Chondrocyte (in vitro differentiated cells): ENCODE measurements around the gene TNPO1. TPM values are rescaled to one million over a fixed set of nuclear protein-coding genes. Genes with fewer than 3 reads are reported as not detected.

ENCODE experiments used
- DNase-seq: peaks from one replicate; pipeline ENCODE4 v3.0.0; 2021; ENCODE audit warnings: mixed read lengths, low spot score
- H3K27ac Mint-ChIP-seq: one replicate; pipeline ENCODE4 v1.8.0; 2021; ENCODE audit warnings: mild to moderate bottlenecking, moderate library complexity, mixed read lengths; ENCODE audit not compliant: unreplicated experiment
- H3K27me3 Mint-ChIP-seq: 2 replicates; pipeline ENCODE4 v1.8.0; 2021; ENCODE audit warnings: low read depth, mixed read lengths
- H3K36me3 Mint-ChIP-seq: 2 replicates; pipeline ENCODE4 v1.8.0; 2021; ENCODE audit warnings: low read depth, mixed read lengths
- H3K4me1 Mint-ChIP-seq: 2 replicates; pipeline ENCODE4 v1.8.0; 2021; ENCODE audit warnings: low read depth, mild to moderate bottlenecking, mixed read lengths
- H3K4me3 Mint-ChIP-seq: one replicate; pipeline ENCODE4 v1.8.0; 2021; ENCODE audit warnings: mild to moderate bottlenecking, moderate library complexity, mixed read lengths; ENCODE audit not compliant: unreplicated experiment
- H3K9me3 Mint-ChIP-seq: 2 replicates; pipeline ENCODE4 v1.8.0; 2021; ENCODE audit warnings: low read depth, mixed read lengths
- CTCF ChIP-seq: fragments of 200-600 bp; sonication (generic); IDR thresholded peaks from 2 replicates; pipeline ENCODE4 v1.5.0; 2021; ENCODE audit warnings: antibody characterized with exemption, mild to moderate bottlenecking, moderate library complexity
- total RNA-seq: library from RNA; stranded (reverse); gene quantifications from 3 replicates; pipeline ENCODE4 v1.2.1, GENCODE V29; 2021

Gene TNPO1
- total RNA-seq, 1 donor from 2014 or later = 132 TPM

- no peaks in the 10 kb centered on the region for H3K36me3 Mint-ChIP-seq
- no peak for TF ChIP-seq CTCF
These were observed 120.4 kb downstream of the TNPO1 start for GRCh38 chr5:72936893-72937292.

GRCh38 chr5:72937517-72938061 lies 121.1 kb downstream of the TNPO1 start:
- Mint-ChIP-seq H3K27ac (no peak overlapping the region), H3K27me3 (no peaks in the 10 kb centered on the region), H3K36me3 (no peaks in the 10 kb centered on the region), H3K4me3 (no peak overlapping the region), H3K4me1 (peaks cover 10% of the 10 kb centered on the region), H3K9me3 (no peaks in the 10 kb centered on the region)
- TF ChIP-seq CTCF = no peak
- no peak for DNase-seq

More at GRCh38 chr5:72936893-72937292, 120.4 kb downstream of the TNPO1 start:
- no peak for DNase-seq
- H3K27ac Mint-ChIP-seq = no peak overlapping the region
- H3K27me3 Mint-ChIP-seq = no peaks in the 10 kb centered on the region
- no peaks in the 10 kb centered on the region for H3K9me3 Mint-ChIP-seq
- H3K4me1 Mint-ChIP-seq = peaks cover 10% of the 10 kb centered on the region
- no peak overlapping the region for H3K4me3 Mint-ChIP-seq

GRCh38 chr5:72938206-72938605 lies 121.7 kb downstream of the TNPO1 start:
- Mint-ChIP-seq H3K9me3 (no peaks in the 10 kb centered on the region), H3K4me1 (peaks cover 10% of the 10 kb centered on the region), H3K27ac (no peak overlapping the region), H3K36me3 (no peaks in the 10 kb centered on the region), H3K4me3 (no peak overlapping the region), H3K27me3 (no peaks in the 10 kb centered on the region)
- DNase-seq = no peak
- no peak for TF ChIP-seq CTCF

- no peak for TF ChIP-seq CTCF
- H3K27ac Mint-ChIP-seq = no peak overlapping the region
- H3K27me3 Mint-ChIP-seq = no peaks in the 10 kb centered on the region
- no peaks in the 10 kb centered on the region for H3K9me3 Mint-ChIP-seq
- H3K4me1 Mint-ChIP-seq = peaks cover 15% of the 10 kb centered on the region
- H3K4me3 Mint-ChIP-seq = no peak overlapping the region
- H3K36me3 Mint-ChIP-seq = no peaks in the 10 kb centered on the region
- no peak for DNase-seq
These were observed 123.6 kb downstream of the TNPO1 start for GRCh38 chr5:72940082-72940481.

GRCh38 chr5:72943307-72943706 lies 126.8 kb downstream of the TNPO1 start:
- H3K4me3 Mint-ChIP-seq = no peak overlapping the region
- peaks cover 10% of the 10 kb centered on the region for H3K4me1 Mint-ChIP-seq
- no peaks in the 10 kb centered on the region for H3K9me3 Mint-ChIP-seq
- H3K27ac Mint-ChIP-seq = no peak overlapping the region
- TF ChIP-seq CTCF = no peak
- H3K27me3 Mint-ChIP-seq = no peaks in the 10 kb centered on the region
- DNase-seq = no peak
- no peaks in the 10 kb centered on the region for H3K36me3 Mint-ChIP-seq
